Measurements from ENCODE around the gene MRPL18. TPM values are rescaled to one million over a fixed set of nuclear protein-coding genes. Genes with fewer than 3 reads are reported as not detected.
A peak's percentile ranks its signal among the peaks of the same experiment; 100 is the strongest.

MRPL18 gene
- total and polyA plus RNA-seq, 9 of the 15 experiments (the other 6 are each of a cell fraction or from before 2014, with no cell fraction given), result 149 to 456 (median 196) TPM

GRCh38 chr6:159761129-159761872 lies 29.0 kb upstream of the MRPL18 start (continued):
- no peak for TF ChIP-seq SFPQ (IDR thresholded peaks at IDR 0.05; ENCODE audit: low read depth, low read length)
- TF ChIP-seq MECOM (CRISPR knock-in tag; IDR thresholded peaks at IDR 0.05), result no peak
- TF ChIP-seq CHD2 (IDR thresholded peaks at IDR 0.05; ENCODE audit: low read depth, low read length), result peak; percentile 68
- no peak for TF ChIP-seq SNAPC5 (CRISPR knock-in tag; IDR thresholded peaks at IDR 0.05)
- no peak for TF ChIP-seq ZNF253 (CRISPR knock-in tag; conservative IDR thresholded peaks at IDR 0.05)
- TF ChIP-seq STAT6 (CRISPR knock-in tag; IDR thresholded peaks at IDR 0.05), result no peak
- TF ChIP-seq BCL6 (CRISPR knock-in tag; IDR thresholded peaks at IDR 0.05), result no peak
- no peak for TF ChIP-seq SRF (CRISPR knock-in tag; IDR thresholded peaks at IDR 0.05)
- no peak for TF ChIP-seq ARNT (IDR thresholded peaks at IDR 0.05)
- TF ChIP-seq BRD4 (IDR thresholded peaks at IDR 0.05), result no peak
- TF ChIP-seq TCF15 (CRISPR knock-in tag; IDR thresholded peaks at IDR 0.05), result no peak
- no peak for TF ChIP-seq KAT8 (IDR thresholded peaks at IDR 0.05; ENCODE audit: low read depth)
- TF ChIP-seq HCFC1 (IDR thresholded peaks at IDR 0.05; ENCODE audit: low read depth, low read length), result peak; percentile 28
- no peak for TF ChIP-seq ZNF778 (CRISPR knock-in tag; IDR thresholded peaks at IDR 0.05)
- TF ChIP-seq SAP30 (IDR thresholded peaks at IDR 0.05; ENCODE audit: borderline replicate concordance, insufficient read depth, low read depth, low read length, poor library complexity, severe bottlenecking), result no peak
- TF ChIP-seq ZNF785 (CRISPR knock-in tag; IDR thresholded peaks at IDR 0.05), result no peak
- no peak for TF ChIP-seq THAP12 (CRISPR knock-in tag; IDR thresholded peaks at IDR 0.05)
- no peak for TF ChIP-seq GATAD2B (IDR thresholded peaks at IDR 0.05; ENCODE audit: borderline replicate concordance)
- no peak for TF ChIP-seq RHOXF2B (CRISPR knock-in tag; conservative IDR thresholded peaks at IDR 0.05)
- no peak for TF ChIP-seq FOXK1 (CRISPR knock-in tag; IDR thresholded peaks at IDR 0.05; ENCODE audit: borderline replicate concordance)
- no peak for TF ChIP-seq ZNF699 (CRISPR knock-in tag; IDR thresholded peaks at IDR 0.05; ENCODE audit: insufficient replicate concordance)
- no peak for TF ChIP-seq NCOA4 (IDR thresholded peaks at IDR 0.05; ENCODE audit: partially characterized antibody)

Measured in K562 (cell line).